H9 (cell line): Measurements from ENCODE around the gene UEVLD. TPM values are rescaled to one million over a fixed set of nuclear protein-coding genes. Genes with fewer than 3 reads are reported as not detected.

ENCODE experiments used
- DNase-seq: peaks from one replicate; pipeline ENCODE4 v3.0.0-alpha.2; 2017
- H2AFZ ChIP-seq: one replicate; pipeline ENCODE4 v1.6.1; 2013; ENCODE audit warnings: mild to moderate bottlenecking, low read length, control low read depth, moderate library complexity
- H2AK5ac ChIP-seq: 2 replicates; pipeline ENCODE4 v1.6.1; 2013; ENCODE audit warnings: low read length, control low read depth, mixed read lengths; ENCODE audit not compliant: insufficient read length
- H2BK120ac ChIP-seq: one replicate; pipeline ENCODE4 v1.6.1; 2013; ENCODE audit warnings: low read depth, mild to moderate bottlenecking, low read length, control low read depth, inconsistent platforms; ENCODE audit not compliant: poor library complexity, severe bottlenecking
- H2BK12ac ChIP-seq: 2 replicates; pipeline ENCODE4 v1.6.1; 2013; ENCODE audit warnings: low read length, control low read depth, mixed read lengths, low read depth; ENCODE audit not compliant: insufficient read length
- H2BK15ac ChIP-seq: 2 replicates; pipeline ENCODE4 v1.6.1; 2013; ENCODE audit warnings: low read depth, low read length, control low read depth
- H2BK20ac ChIP-seq: one replicate; pipeline ENCODE4 v1.6.1; 2013; ENCODE audit warnings: low read depth, mild to moderate bottlenecking, low read length, control low read depth, inconsistent platforms; ENCODE audit not compliant: poor library complexity, severe bottlenecking
- H2BK5ac ChIP-seq: 2 replicates; pipeline ENCODE4 v1.6.1; 2013; ENCODE audit warnings: low read length, control low read depth, mixed read lengths; ENCODE audit not compliant: insufficient read length
- H3K14ac ChIP-seq: 2 replicates; pipeline ENCODE4 v1.6.1; 2013; ENCODE audit warnings: low read length, control low read depth; ENCODE audit not compliant: insufficient read depth
- H3K18ac ChIP-seq: 2 replicates; pipeline ENCODE4 v1.6.1; 2013; ENCODE audit warnings: low read depth, mild to moderate bottlenecking, mixed read lengths, low read length, control low read depth; ENCODE audit not compliant: insufficient read length
- H3K23ac ChIP-seq: 2 replicates; pipeline ENCODE4 v1.6.1; 2013; ENCODE audit warnings: low read length, control low read depth, mixed read lengths, low read depth; ENCODE audit not compliant: insufficient read length
- H3K23me2 ChIP-seq: 2 replicates; pipeline ENCODE4 v1.6.1; 2013; ENCODE audit warnings: low read depth, mild to moderate bottlenecking, mixed read lengths, low read length, control low read depth; ENCODE audit not compliant: insufficient read length, poor library complexity, severe bottlenecking
- H3K27ac ChIP-seq: 2 replicates; pipeline ENCODE4 v1.5.1; 2013; ENCODE audit warnings: low read length, control low read depth, mixed read lengths, low read depth; ENCODE audit not compliant: insufficient read length
- H3K27me3 ChIP-seq: 2 replicates; pipeline ENCODE4 v1.6.1; 2013; ENCODE audit warnings: low read length, control low read depth, inconsistent platforms; ENCODE audit not compliant: insufficient read depth
- H3K4ac ChIP-seq: 2 replicates; pipeline ENCODE4 v1.6.1; 2013; ENCODE audit warnings: low read depth, mild to moderate bottlenecking, control low read depth, inconsistent platforms, low read length, moderate library complexity
- H3K4me1 ChIP-seq: 2 replicates; pipeline ENCODE4 v1.6.1; 2013; ENCODE audit warnings: low read length, control low read depth, inconsistent platforms; ENCODE audit not compliant: insufficient read depth
- H3K4me2 ChIP-seq: 2 replicates; pipeline ENCODE4 v1.6.1; 2013; ENCODE audit warnings: low read length, control low read depth, mixed read lengths; ENCODE audit not compliant: insufficient read length, insufficient read depth
- H3K56ac ChIP-seq: 2 replicates; pipeline ENCODE4 v1.6.1; 2013; ENCODE audit warnings: low read depth, mild to moderate bottlenecking, mixed read lengths, low read length, control low read depth; ENCODE audit not compliant: insufficient read length
- H3K79me1 ChIP-seq: 2 replicates; pipeline ENCODE4 v1.6.1; 2013; ENCODE audit warnings: low read depth, mild to moderate bottlenecking, moderate library complexity, low read length, control low read depth, inconsistent platforms; ENCODE audit not compliant: insufficient read depth, poor library complexity, severe bottlenecking
- H3K79me2 ChIP-seq: 2 replicates; pipeline ENCODE4 v1.6.1; 2013; ENCODE audit warnings: low read length, control low read depth, inconsistent platforms; ENCODE audit not compliant: insufficient read depth
- H3K9ac ChIP-seq: 2 replicates; pipeline ENCODE4 v1.6.1; 2013; ENCODE audit warnings: low read length, control low read depth, mixed read lengths; ENCODE audit not compliant: insufficient read length; ENCODE audit errors: extremely low read depth
- H3K9me3 ChIP-seq: one replicate; pipeline ENCODE4 v1.6.1; 2013; ENCODE audit warnings: low read depth, low read length, inconsistent platforms; ENCODE audit not compliant: control insufficient read depth
- H3T11ph ChIP-seq: one replicate; pipeline ENCODE4 v1.6.1; 2013; ENCODE audit warnings: mild to moderate bottlenecking, low read length, control low read depth, inconsistent platforms
- H4K20me1 ChIP-seq: one replicate; pipeline ENCODE4 v1.6.1; 2013; ENCODE audit not compliant: control insufficient read depth, insufficient read length, insufficient read depth
- H4K5ac ChIP-seq: 2 replicates; pipeline ENCODE4 v1.6.1; 2013; ENCODE audit warnings: low read depth, mild to moderate bottlenecking, mixed read lengths, low read length, control low read depth; ENCODE audit not compliant: insufficient read length
- H4K8ac ChIP-seq: replicated peaks from 2 replicates; pipeline ENCODE4 v1.6.1; 2013; ENCODE audit warnings: low read length, control low read depth, mixed read lengths, low read depth; ENCODE audit not compliant: insufficient read length
- H4K91ac ChIP-seq: 2 replicates; pipeline ENCODE4 v1.6.1; 2013; ENCODE audit warnings: low read depth, mild to moderate bottlenecking, moderate library complexity, mixed read lengths, low read length, control low read depth; ENCODE audit not compliant: insufficient read length
- H3K27ac Mint-ChIP-seq, 3 experiments: 2 replicates in 2 of 3; 3 replicates in 1 of 3; pipeline ENCODE4 v1.8.0; 2020 to 2021; ENCODE audit warnings: mixed read lengths in 3 of 3, mild to moderate bottlenecking in 1 of 3, moderate library complexity in 1 of 3
- H3K27me3 Mint-ChIP-seq: 2 replicates; pipeline ENCODE4 v1.8.0; 2021; ENCODE audit warnings: low read depth, mild to moderate bottlenecking, moderate library complexity, mixed read lengths
- H3K36me3 Mint-ChIP-seq, 3 experiments: 2 replicates in 2 of 3; 3 replicates in 1 of 3; pipeline ENCODE4 v1.8.0; 2020 to 2021; ENCODE audit warnings: low read depth in 3 of 3, mixed read lengths in 3 of 3; ENCODE audit not compliant: insufficient read depth in 1 of 3
- H3K4me1 Mint-ChIP-seq, 2 experiments: 2 replicates each; pipeline ENCODE4 v1.8.0; 2020; ENCODE audit warnings: mixed read lengths in 2 of 2
- H3K4me3 Mint-ChIP-seq, 2 experiments: 2 replicates in 1 of 2; 3 replicates in 1 of 2; pipeline ENCODE4 v1.8.0; 2020 to 2021; ENCODE audit warnings: mild to moderate bottlenecking in 2 of 2, mixed read lengths in 2 of 2, moderate library complexity in 1 of 2
- H3K9me3 Mint-ChIP-seq, 2 experiments: 2 replicates in 1 of 2; 3 replicates in 1 of 2; pipeline ENCODE4 v1.8.0; 2020; ENCODE audit warnings: mild to moderate bottlenecking in 2 of 2, mixed read lengths in 2 of 2, moderate library complexity in 1 of 2
- CTCF ChIP-seq: fragments of 200-600 bp; sonication (generic); conservative IDR thresholded peaks from 3 replicates; pipeline ENCODE4 v1.8.0; 2021; ENCODE audit warnings: antibody characterized with exemption, mild to moderate bottlenecking
- WGBS: extraction: QIAGEN DNeasy Blood & Tissue Kit; methylation state at CpG from one replicate; pipeline ENCODE4 v1.1.7; 2013; ENCODE audit warnings: missing lambda C conversion rate, low lambda C conversion rate, mixed read lengths; ENCODE audit not compliant: insufficient read length; ENCODE audit errors: extremely low coverage; 5-methylcytosine and 5-hydroxymethylcytosine counted together
- total RNA-seq: library from RNA; stranded (reverse); gene quantifications from 2 replicates; pipeline ENCODE4 v1.2.1, GENCODE V29; 2021

The UEVLD gene
- total RNA-seq, 1 experiment from 2014 or later: 7.9 TPM

GRCh38 chr11:18614667-18615066 lies 26.1 kb upstream of the UEVLD start:
- no peak for TF ChIP-seq CTCF
- no peaks in the 10 kb centered on the region for H3K9me3 ChIP-seq
- H2BK12ac ChIP-seq: no peak overlapping the region
- no peaks in the 10 kb centered on the region for H3K4me1 Mint-ChIP-seq
- H3K4me2 ChIP-seq: no peak overlapping the region
- H3K79me1 ChIP-seq: no peaks in the 10 kb centered on the region
- H2BK20ac ChIP-seq: no peak overlapping the region
- no peak overlapping the region for H4K5ac ChIP-seq
- no peak overlapping the region for H4K91ac ChIP-seq
- no peaks in the 10 kb centered on the region for H4K20me1 ChIP-seq
- no peaks in the 10 kb centered on the region; the same call in 1 of the 2 replicates for H3K79me2 ChIP-seq
- H2AFZ ChIP-seq: no peak overlapping the region
- H3K14ac ChIP-seq: no peak overlapping the region
- H4K8ac ChIP-seq: no peak overlapping the region
- H2BK15ac ChIP-seq: no peak overlapping the region
- DNase-seq: no peak
- H3K4me3 Mint-ChIP-seq: no peak overlapping the region
- no peak overlapping the region for H3K18ac ChIP-seq
- no peak overlapping the region for H3K23ac ChIP-seq
- no peaks in the 10 kb centered on the region for H3K27me3 Mint-ChIP-seq
- H3K36me3 Mint-ChIP-seq: peaks cover 6 to 34% (median 27%) of the 10 kb centered on the region in 3 experiments; a peak in 6 of 7 replicates
- no peaks in the 10 kb centered on the region for H3K27me3 ChIP-seq
- WGBS: no CpG with 5 or more reads among the region's 10 CpGs
- H3K27ac Mint-ChIP-seq: no peak overlapping the region; a peak in 1 of 7 replicates
- H3T11ph ChIP-seq: no peak overlapping the region
- H2BK120ac ChIP-seq: no peak overlapping the region
- H3K9ac ChIP-seq: no peak overlapping the region
- no peaks in the 10 kb centered on the region for H3K9me3 Mint-ChIP-seq
- H3K56ac ChIP-seq: no peak overlapping the region
- no peaks in the 10 kb centered on the region for H3K4me1 ChIP-seq
- H2BK5ac ChIP-seq: no peak overlapping the region
- H2AK5ac ChIP-seq: no peak overlapping the region
- H3K23me2 ChIP-seq: no peaks in the 10 kb centered on the region
- no peak overlapping the region for H3K27ac ChIP-seq
- no peak overlapping the region for H3K4ac ChIP-seq
